OCI-LY7 (cell line): ENCODE measurements around the gene RAB8A. TPM values are rescaled to one million over a fixed set of nuclear protein-coding genes. Genes with fewer than 3 reads are reported as not detected.
A peak's percentile ranks its signal among the peaks of the same experiment; 100 is the strongest.

ENCODE experiments used
- BruUV-seq: library from RNA; stranded (reverse); fragments of 400-500 nt; replicated peaks from 2 replicates; lab custom pipeline; 2021; lab: Mats Ljungman, UMichigan
- CTCF ChIA-PET: fragments of 300-600 bp; sonication (Branson Sonifier 250); formaldehyde crosslinking; loops from one replicate; lab custom pipeline; 2022; ENCODE audit warnings: antibody characterized with exemption; ENCODE audit not compliant: unreplicated experiment; lab: Charles Lee
- POLR2A ChIA-PET: fragments of 300-600 bp; sonication (Branson Sonifier 250); formaldehyde crosslinking; loops from one replicate; lab custom pipeline; 2022; ENCODE audit warnings: antibody characterized with exemption; lab: Charles Lee
- DNase-seq: peaks from one replicate; pipeline ENCODE4 v3.0.0-alpha.2; 2015; ENCODE audit warnings: low spot score
- H2AFZ ChIP-seq: fragments of 200-600 bp; sonication (generic), shearing (Covaris generic); 2 replicates; pipeline ENCODE4 v1.6.1; 2014; ENCODE audit warnings: mild to moderate bottlenecking, antibody characterized with exemption, low read length, moderate library complexity
- H3K27ac ChIP-seq: fragments of 200-600 bp; sonication (generic); 2 replicates; pipeline ENCODE4 v1.5.1; 2014; ENCODE audit warnings: mixed run types, low read depth, mild to moderate bottlenecking, moderate library complexity, low read length, inconsistent platforms; ENCODE audit not compliant: poor library complexity, severe bottlenecking
- H3K36me3 ChIP-seq: fragments of 200-600 bp; sonication (generic); 2 replicates; pipeline ENCODE4 v1.6.1; 2014; ENCODE audit warnings: mild to moderate bottlenecking, antibody characterized with exemption, low read length, moderate library complexity, mixed read lengths; ENCODE audit not compliant: insufficient read depth
- H3K4me1 ChIP-seq: fragments of 200-600 bp; sonication (generic); 2 replicates; pipeline ENCODE4 v1.5.1; 2014; ENCODE audit warnings: mild to moderate bottlenecking, low read length; ENCODE audit not compliant: insufficient read depth, poor library complexity, severe bottlenecking
- H3K4me2 ChIP-seq: fragments of 200-600 bp; sonication (generic); 2 replicates; pipeline ENCODE4 v1.6.1; 2014; ENCODE audit warnings: mild to moderate bottlenecking, low read length
- H3K4me3 ChIP-seq: fragments of 200-600 bp; sonication (generic); 2 replicates; pipeline ENCODE4 v1.5.1; 2014; ENCODE audit warnings: mild to moderate bottlenecking, low read depth, low read length; ENCODE audit not compliant: poor library complexity, severe bottlenecking
- H3K79me2 ChIP-seq: fragments of 200-600 bp; sonication (generic); 2 replicates; pipeline ENCODE4 v1.6.1; 2016; ENCODE audit warnings: low read depth, mild to moderate bottlenecking, low read length, moderate library complexity, mixed read lengths; ENCODE audit not compliant: insufficient read depth
- H3K9me2 ChIP-seq: fragments of 200-600 bp; sonication (generic); 2 replicates; pipeline ENCODE4 v1.6.1; 2016; ENCODE audit warnings: mild to moderate bottlenecking, low read length, mixed read lengths; ENCODE audit not compliant: insufficient read depth
- H3K9me3 ChIP-seq: fragments of 200-600 bp; sonication (generic); 2 replicates; pipeline ENCODE4 v1.6.1; 2014; ENCODE audit warnings: mild to moderate bottlenecking, mixed run types, low read length, mixed read lengths
- H4K20me1 ChIP-seq: fragments of 200-600 bp; sonication (generic); 2 replicates; pipeline ENCODE4 v1.6.1; 2014; ENCODE audit warnings: mild to moderate bottlenecking, antibody characterized with exemption, low read length, moderate library complexity, mixed read lengths; ENCODE audit not compliant: insufficient read depth
- CTCF ChIP-seq: fragments of 200-600 bp; sonication (generic); conservative IDR thresholded peaks from 2 replicates; pipeline ENCODE4 v1.5.1; 2014; ENCODE audit warnings: mild to moderate bottlenecking, antibody characterized with exemption, low read length, moderate library complexity, mixed read lengths
- EZH2phosphoT487 ChIP-seq: fragments of 200-600 bp; sonication (generic); IDR thresholded peaks from 2 replicates; pipeline ENCODE4 v1.6.1; 2018; ENCODE audit warnings: low read depth, borderline replicate concordance, mild to moderate bottlenecking, mixed run types, antibody characterized with exemption, low read length, moderate library complexity, mixed read lengths
- intact Hi-C: fragments of 100-400 bp; cut with micrococcal nuclease; formaldehyde crosslinking; loops from one replicate; pipeline ENCODE4 v1.10.0; 2022; ENCODE audit not compliant: unreplicated experiment
- total RNA-seq, 2 experiments: library from RNA; depleted of rRNA in 1 of 2; stranded (reverse); fragments of >200 nt in 1 of 2; shearing (Covaris generic) in 1 of 2; gene quantifications; 2 replicates each; pipeline ENCODE4 v1.2.3, GENCODE V29; 2014 to 2022

The RAB8A gene
- total RNA-seq, 2 experiments from 2014 or later, result 64.9 to 124 TPM

DNA sequence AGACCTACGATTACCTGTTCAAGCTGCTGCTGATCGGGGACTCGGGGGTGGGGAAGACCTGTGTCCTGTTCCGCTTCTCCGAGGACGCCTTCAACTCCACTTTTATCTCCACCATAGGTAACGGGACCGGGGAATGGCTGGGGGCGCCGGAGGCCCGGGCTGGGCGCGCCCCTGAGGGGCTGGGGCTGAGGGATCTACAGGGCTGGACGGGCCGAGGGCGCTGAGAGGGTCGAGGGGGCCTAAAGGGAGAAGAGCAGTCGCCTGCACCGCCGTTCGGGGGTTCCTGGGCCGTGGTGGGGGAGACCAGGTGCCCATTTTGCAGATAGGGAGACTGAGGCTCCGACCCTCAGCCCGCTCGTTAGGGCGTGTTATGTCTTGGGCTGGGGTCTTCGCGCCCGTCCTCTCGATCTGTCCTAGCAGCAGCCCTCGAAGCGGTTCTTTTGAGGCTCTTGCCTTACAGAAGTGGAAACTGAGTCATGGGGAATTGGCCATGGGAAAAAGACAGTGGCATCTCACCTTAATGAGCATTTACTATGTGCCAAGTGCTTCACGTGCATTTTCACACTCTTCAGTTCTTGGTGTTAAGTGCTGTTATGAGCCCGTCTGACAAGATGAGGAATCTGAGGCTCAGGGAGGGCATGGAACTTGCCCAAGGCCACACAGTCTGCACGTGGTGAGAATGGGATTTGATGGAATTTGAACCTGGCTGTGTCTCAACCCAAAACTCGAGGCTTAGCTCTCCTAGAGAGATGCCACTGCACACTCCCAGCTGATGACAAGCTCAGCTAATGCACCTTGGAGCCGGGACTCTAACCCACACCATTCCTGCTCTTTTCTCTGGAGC lies 442 bp downstream of the RAB8A start:
- Histone ChIP-seq H3K27ac (peak overlapping the region; percentile 63), H3K9me3 (no peaks in the 10 kb centered on the region), H3K4me2 (peak overlapping the region; percentile 98), H2AFZ (peak overlapping the region; percentile 38; the same call in 1 of the 2 replicates), H3K79me2 (peaks cover 53% of the 10 kb centered on the region), H3K4me1 (peaks cover 51% of the 10 kb centered on the region), H3K9me2 (no peaks in the 10 kb centered on the region), H4K20me1 (peaks cover 7% of the 10 kb centered on the region; the same call in 1 of the 2 replicates), H3K4me3 (peak overlapping the region; percentile 96), H3K36me3 (peaks cover 31% of the 10 kb centered on the region; the same call in 1 of the 2 replicates)
- TF ChIP-seq CTCF (no peak), EZH2phosphoT487 (no peak)
- ChIA-PET CTCF (no interaction called here), POLR2A (interaction anchor here (0.6 to 1.6 kb wide), 2 partner anchors 36 to 142 kb away, joined by 3 read pairs; partner anchors contain the start of gene TPM4)
- TSS peak; percentile 81 for BruUV-seq
- intact Hi-C loops, result loop anchor here (1.0 to 2.0 kb wide), 4 partner anchors 33 to 275 kb away; partner anchors contain the start of gene FAM32A
- no peak for DNase-seq

GRCh38 chr19:16112778-16113177 lies 1.1 kb downstream of the RAB8A start:
- BruUV-seq, result no TSS peak
- H3K36me3 ChIP-seq, result peaks cover 33% of the 10 kb centered on the region; the same call in 1 of the 2 replicates
- H3K9me3 ChIP-seq, result no peaks in the 10 kb centered on the region
- ChIA-PET CTCF (interaction anchor here (0.6 kb wide), 1 partner anchor 72 kb away, joined by 3 read pairs; no protein-coding TSS in a partner anchor), POLR2A (interaction anchor here (1.6 kb wide), 1 partner anchor 37 kb away, joined by 3 read pairs; the partner anchor contains the start of gene TPM4)
- peak overlapping the region; percentile 96 for H3K4me3 ChIP-seq
- TF ChIP-seq CTCF (no peak), EZH2phosphoT487 (no peak)
- H4K20me1 ChIP-seq, result peaks cover 7% of the 10 kb centered on the region; the same call in 1 of the 2 replicates
- intact Hi-C loops, result no loop called here
- H3K4me2 ChIP-seq, result peak overlapping the region; percentile 98
- H3K27ac ChIP-seq, result peak overlapping the region; percentile 63
- H3K9me2 ChIP-seq, result no peaks in the 10 kb centered on the region
- H3K79me2 ChIP-seq, result peaks cover 60% of the 10 kb centered on the region
- DNase-seq, result peak; percentile 33
- no peak overlapping the region for H2AFZ ChIP-seq
- H3K4me1 ChIP-seq, result peaks cover 58% of the 10 kb centered on the region
